ENCODE data around the gene SEC22C. TPM values are rescaled to one million over a fixed set of nuclear protein-coding genes. Genes with fewer than 3 reads are reported as not detected.

The SEC22C gene
- total and polyA plus RNA-seq, 2 of the 13 experiments (the other 11 are each of a cell fraction or from before 2014, with no cell fraction given): 20.0 to 40.0 TPM

DNA sequence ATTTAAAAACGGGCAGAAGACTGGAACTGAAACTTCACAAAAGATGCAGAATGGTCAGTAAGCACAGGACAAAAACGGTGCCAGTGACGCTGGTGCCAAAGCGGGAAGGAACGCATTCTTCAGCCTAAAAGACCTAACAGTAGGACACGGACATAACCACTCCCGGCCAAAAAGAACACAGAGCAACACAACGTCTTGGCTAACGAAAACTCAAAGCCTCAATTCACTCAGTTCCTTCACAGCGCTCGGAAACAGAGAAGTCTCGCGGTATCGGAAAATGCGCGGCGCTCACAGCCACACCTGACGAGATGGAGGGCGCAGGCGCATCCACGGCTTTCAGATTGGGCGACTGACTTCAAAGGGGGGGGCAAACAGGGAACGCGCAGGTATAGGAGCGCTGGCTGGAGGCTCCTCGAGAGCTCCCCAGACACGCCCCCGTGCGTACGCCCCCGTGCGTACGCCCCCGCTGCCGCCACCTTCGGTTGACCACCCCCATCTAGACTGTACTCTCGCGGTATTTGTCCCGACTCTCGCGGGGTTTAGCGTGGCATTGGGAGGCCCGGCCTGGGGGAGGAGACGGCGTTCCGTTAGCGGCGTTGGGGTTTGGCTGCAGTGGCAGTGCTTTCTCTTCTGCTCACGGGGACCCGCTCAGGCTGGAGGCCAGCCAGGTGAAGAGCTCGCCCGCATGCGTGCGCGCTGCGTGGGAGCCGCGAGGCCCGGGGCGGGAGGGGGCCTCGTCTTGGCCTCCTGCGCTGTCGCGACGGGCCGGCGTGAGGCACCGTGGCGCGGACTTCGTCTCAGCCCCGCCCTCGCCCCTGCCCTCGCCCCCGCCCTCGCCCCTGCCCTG is 18.6 kb upstream of the SEC22C start, which contains the start of gene NKTR:
TSS of gene NKTR (plus strand) at position 576 of the 847 bp plus-strand sequence. CDS start 321 bp downstream, outside the sequence.
- peaks cover 28% of the 10 kb centered on the region for H4K20me1 ChIP-seq (ENCODE audit: insufficient read depth, low read length)
- peak; percentile 85 for FAIRE-seq
- no peaks in the 10 kb centered on the region for H3K9me3 ChIP-seq (ENCODE audit: low read length)
- ATAC-seq: peak; percentile 91
- no TSS peak for BruUV-seq (replicated peaks)
- CTCF ChIA-PET (ENCODE audit: low intra/inter-chr PET ratio, low total read pairs): no interaction called here
- no peaks in the 10 kb centered on the region; a peak in 1 of 5 replicates for H3K27me3 ChIP-seq (ENCODE audit: control insufficient read depth in 1 of 2, insufficient read depth in 2 of 2, low read length in 2 of 2)
- POLR2A ChIA-PET: interaction anchor here (0.5 to 3.6 kb wide), 24 partner anchors 8 to 470 kb away, joined by 3 to 76 read pairs (median 4); partner anchors contain the start of genes HIGD1A, SEC22C and SS18L2
- peaks cover 44% of the 10 kb centered on the region for H3K79me2 ChIP-seq (ENCODE audit: insufficient read depth, low read length)
- H3K9ac ChIP-seq (ENCODE audit: insufficient read depth, low read depth, low read length): peak within 1 kb of the TSS; percentile 92
- H3K4me3 ChIP-seq (replicated peaks in 1 of 3; ENCODE audit: insufficient read depth in 1 of 3, low read depth in 2 of 3, low read length in 3 of 3): peak within 1 kb of the TSS; percentile 78 to 85 (median 79)
- in situ Hi-C loops (cut with HindIII; ENCODE audit: extremely low pct_ligation_motif_present, low pct_unique_long_range_greater_than_20kb) (no loop called here), intact Hi-C loops (cut with micrococcal nuclease; ENCODE audit: unreplicated experiment) (loop anchor here (2.0 to 5.0 kb wide), 2 partner anchors 28 to 132 kb away; no protein-coding TSS in a partner anchor)
- 0% methylated on average over 13 of the region's 76 CpGs for WGBS (ENCODE audit: low lambda C conversion rate)
- peak; percentile 97 for DNase-seq (ENCODE audit: low spot score)
- peaks cover 32% of the 10 kb centered on the region for H3K4me1 ChIP-seq (ENCODE audit: insufficient read depth, low read length)
- H3K4me2 ChIP-seq (ENCODE audit: low read depth, low read length): peak within 1 kb of the TSS; percentile 84
- H2AFZ ChIP-seq (ENCODE audit: low read length): peak within 1 kb of the TSS; percentile 95
- H3K36me3 ChIP-seq (replicated peaks in 1 of 2; ENCODE audit: control insufficient read depth in 1 of 2, insufficient read depth in 2 of 2, low read length in 2 of 2): no peaks in the 10 kb centered on the region
- H3K27ac ChIP-seq (ENCODE audit: extremely low read length, insufficient read depth, low read length): peak within 1 kb of the TSS; percentile 98
- TF ChIP-seq ZNF619 (CRISPR knock-in tag; IDR thresholded peaks at IDR 0.05): no peak
- peak; percentile 71; the same call in 1 of the 2 replicates for TF ChIP-seq ZNF546 (CRISPR knock-in tag; conservative IDR thresholded peaks at IDR 0.05)
- no peak for TF ChIP-seq ZNF326 (CRISPR knock-in tag; IDR thresholded peaks at IDR 0.05; ENCODE audit: borderline replicate concordance)
- TF ChIP-seq ZNF772 (CRISPR knock-in tag; IDR thresholded peaks at IDR 0.05): peak; percentile 54
- no peak; the same call in 1 of the 2 replicates for TF ChIP-seq ZNF367 (CRISPR knock-in tag; IDR thresholded peaks at IDR 0.05; ENCODE audit: borderline replicate concordance)
- TF ChIP-seq NR2F2 (IDR thresholded peaks at IDR 0.05; ENCODE audit: borderline replicate concordance, low read depth): no peak
- peak; percentile 87 for TF ChIP-seq KLF6 (CRISPR knock-in tag; IDR thresholded peaks at IDR 0.05)
- TF ChIP-seq CC2D1A (CRISPR knock-in tag; IDR thresholded peaks at IDR 0.05): no peak
- TF ChIP-seq HDAC2 (CRISPR knock-in tag; IDR thresholded peaks at IDR 0.05): no peak; the same call in none of the 2 replicates
- TF ChIP-seq SOX5 (CRISPR knock-in tag; IDR thresholded peaks at IDR 0.05; ENCODE audit: borderline replicate concordance): 0 out of 2 replicates have a peak, but pooled peaks have one; percentile 18
- no peak for TF ChIP-seq ZSCAN12 (CRISPR knock-in tag; IDR thresholded peaks at IDR 0.05)
- peak; percentile 97 for TF ChIP-seq ZFX (CRISPR knock-in tag; IDR thresholded peaks at IDR 0.05; ENCODE audit: low read depth)
- no peak for TF ChIP-seq RFX5 (IDR thresholded peaks at IDR 0.05; ENCODE audit: low read depth, low read length)
- TF ChIP-seq MYC (CRISPR knock-in tag; IDR thresholded peaks at IDR 0.05; ENCODE audit: borderline replicate concordance): peak; percentile 72; the same call in 1 of the 2 replicates
- TF ChIP-seq RBFOX2 (IDR thresholded peaks at IDR 0.05; ENCODE audit: low read depth, low read length): peak; percentile 98
- TF ChIP-seq ZNF766 (CRISPR knock-in tag; IDR thresholded peaks at IDR 0.05; ENCODE audit: borderline replicate concordance): no peak
- TF ChIP-seq, protein P1, sequence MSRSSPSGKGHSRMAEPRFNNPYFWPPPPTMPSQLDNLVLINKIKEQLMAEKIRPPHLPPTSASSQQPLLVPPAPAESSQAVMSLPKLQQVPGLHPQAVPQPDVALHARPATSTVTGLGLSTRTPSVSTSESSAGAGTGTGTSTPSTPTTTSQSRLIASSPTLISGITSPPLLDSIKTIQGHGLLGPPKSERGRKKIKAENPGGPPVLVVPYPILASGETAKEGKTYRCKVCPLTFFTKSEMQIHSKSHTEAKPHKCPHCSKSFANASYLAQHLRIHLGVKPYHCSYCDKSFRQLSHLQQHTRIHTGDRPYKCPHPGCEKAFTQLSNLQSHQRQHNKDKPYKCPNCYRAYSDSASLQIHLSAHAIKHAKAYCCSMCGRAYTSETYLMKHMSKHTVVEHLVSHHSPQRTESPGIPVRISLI (CRISPR knock-in tag; IDR thresholded peaks at IDR 0.05; ENCODE audit: borderline replicate concordance): peak; percentile 59; the same call in 1 of the 2 replicates
- no peak for TF ChIP-seq REXO4 (CRISPR knock-in tag; IDR thresholded peaks at IDR 0.05; ENCODE audit: borderline replicate concordance)
- TF ChIP-seq, protein P2, sequence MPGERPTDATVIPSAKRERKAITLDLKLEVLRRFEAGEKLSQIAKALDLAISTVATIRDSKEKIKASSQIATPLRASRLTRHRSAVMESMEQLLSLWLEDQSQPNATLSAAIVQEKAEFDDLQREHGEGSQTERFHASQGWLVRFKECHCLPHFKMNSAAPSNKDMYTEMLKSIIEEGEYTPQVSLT (CRISPR knock-in tag; IDR thresholded peaks at IDR 0.05; ENCODE audit: borderline replicate concordance, low read depth): no peak
- 0 out of 2 replicates have a peak, but pooled peaks have one; percentile 69 for TF ChIP-seq ZNF251 (CRISPR knock-in tag; IDR thresholded peaks at IDR 0.05)
- no peak for TF ChIP-seq KDM1A (CRISPR knock-in tag; IDR thresholded peaks at IDR 0.05)
- peak; percentile 85 for TF ChIP-seq ZNF878 (CRISPR knock-in tag; IDR thresholded peaks at IDR 0.05)
- peak; percentile 91; the same call in 1 of the 2 replicates for TF ChIP-seq ZNF343 (CRISPR knock-in tag; IDR thresholded peaks at IDR 0.05)
- peak; percentile 82 for TF ChIP-seq HDAC1 (CRISPR knock-in tag; IDR thresholded peaks at IDR 0.05)

Data from HepG2 (cell line).